H9 (cell line): ENCODE results near the gene REEP1. TPM values are rescaled to one million over a fixed set of nuclear protein-coding genes. Genes with fewer than 3 reads are reported as not detected.

Experiments
- DNase-seq: peaks from one replicate; pipeline ENCODE4 v3.0.0-alpha.2; 2017
- H2AFZ ChIP-seq: one replicate; pipeline ENCODE4 v1.6.1; 2013; ENCODE audit warnings: mild to moderate bottlenecking, low read length, control low read depth, moderate library complexity
- H2AK5ac ChIP-seq: 2 replicates; pipeline ENCODE4 v1.6.1; 2013; ENCODE audit warnings: low read length, control low read depth, mixed read lengths; ENCODE audit not compliant: insufficient read length
- H2BK120ac ChIP-seq: one replicate; pipeline ENCODE4 v1.6.1; 2013; ENCODE audit warnings: low read depth, mild to moderate bottlenecking, low read length, control low read depth, inconsistent platforms; ENCODE audit not compliant: poor library complexity, severe bottlenecking
- H2BK12ac ChIP-seq: 2 replicates; pipeline ENCODE4 v1.6.1; 2013; ENCODE audit warnings: low read length, control low read depth, mixed read lengths, low read depth; ENCODE audit not compliant: insufficient read length
- H2BK15ac ChIP-seq: 2 replicates; pipeline ENCODE4 v1.6.1; 2013; ENCODE audit warnings: low read depth, low read length, control low read depth
- H2BK20ac ChIP-seq: one replicate; pipeline ENCODE4 v1.6.1; 2013; ENCODE audit warnings: low read depth, mild to moderate bottlenecking, low read length, control low read depth, inconsistent platforms; ENCODE audit not compliant: poor library complexity, severe bottlenecking
- H2BK5ac ChIP-seq: 2 replicates; pipeline ENCODE4 v1.6.1; 2013; ENCODE audit warnings: low read length, control low read depth, mixed read lengths; ENCODE audit not compliant: insufficient read length
- H3K14ac ChIP-seq: 2 replicates; pipeline ENCODE4 v1.6.1; 2013; ENCODE audit warnings: low read length, control low read depth; ENCODE audit not compliant: insufficient read depth
- H3K18ac ChIP-seq: 2 replicates; pipeline ENCODE4 v1.6.1; 2013; ENCODE audit warnings: low read depth, mild to moderate bottlenecking, mixed read lengths, low read length, control low read depth; ENCODE audit not compliant: insufficient read length
- H3K23ac ChIP-seq: 2 replicates; pipeline ENCODE4 v1.6.1; 2013; ENCODE audit warnings: low read length, control low read depth, mixed read lengths, low read depth; ENCODE audit not compliant: insufficient read length
- H3K23me2 ChIP-seq: 2 replicates; pipeline ENCODE4 v1.6.1; 2013; ENCODE audit warnings: low read depth, mild to moderate bottlenecking, mixed read lengths, low read length, control low read depth; ENCODE audit not compliant: insufficient read length, poor library complexity, severe bottlenecking
- H3K27ac ChIP-seq: 2 replicates; pipeline ENCODE4 v1.5.1; 2013; ENCODE audit warnings: low read length, control low read depth, mixed read lengths, low read depth; ENCODE audit not compliant: insufficient read length
- H3K27me3 ChIP-seq: 2 replicates; pipeline ENCODE4 v1.6.1; 2013; ENCODE audit warnings: low read length, control low read depth, inconsistent platforms; ENCODE audit not compliant: insufficient read depth
- H3K4ac ChIP-seq: 2 replicates; pipeline ENCODE4 v1.6.1; 2013; ENCODE audit warnings: low read depth, mild to moderate bottlenecking, control low read depth, inconsistent platforms, low read length, moderate library complexity
- H3K4me1 ChIP-seq: 2 replicates; pipeline ENCODE4 v1.6.1; 2013; ENCODE audit warnings: low read length, control low read depth, inconsistent platforms; ENCODE audit not compliant: insufficient read depth
- H3K4me2 ChIP-seq: 2 replicates; pipeline ENCODE4 v1.6.1; 2013; ENCODE audit warnings: low read length, control low read depth, mixed read lengths; ENCODE audit not compliant: insufficient read length, insufficient read depth
- H3K56ac ChIP-seq: 2 replicates; pipeline ENCODE4 v1.6.1; 2013; ENCODE audit warnings: low read depth, mild to moderate bottlenecking, mixed read lengths, low read length, control low read depth; ENCODE audit not compliant: insufficient read length
- H3K79me1 ChIP-seq: 2 replicates; pipeline ENCODE4 v1.6.1; 2013; ENCODE audit warnings: low read depth, mild to moderate bottlenecking, moderate library complexity, low read length, control low read depth, inconsistent platforms; ENCODE audit not compliant: insufficient read depth, poor library complexity, severe bottlenecking
- H3K79me2 ChIP-seq: 2 replicates; pipeline ENCODE4 v1.6.1; 2013; ENCODE audit warnings: low read length, control low read depth, inconsistent platforms; ENCODE audit not compliant: insufficient read depth
- H3K9ac ChIP-seq: 2 replicates; pipeline ENCODE4 v1.6.1; 2013; ENCODE audit warnings: low read length, control low read depth, mixed read lengths; ENCODE audit not compliant: insufficient read length; ENCODE audit errors: extremely low read depth
- H3K9me3 ChIP-seq: one replicate; pipeline ENCODE4 v1.6.1; 2013; ENCODE audit warnings: low read depth, low read length, inconsistent platforms; ENCODE audit not compliant: control insufficient read depth
- H3T11ph ChIP-seq: one replicate; pipeline ENCODE4 v1.6.1; 2013; ENCODE audit warnings: mild to moderate bottlenecking, low read length, control low read depth, inconsistent platforms
- H4K20me1 ChIP-seq: one replicate; pipeline ENCODE4 v1.6.1; 2013; ENCODE audit not compliant: control insufficient read depth, insufficient read length, insufficient read depth
- H4K5ac ChIP-seq: 2 replicates; pipeline ENCODE4 v1.6.1; 2013; ENCODE audit warnings: low read depth, mild to moderate bottlenecking, mixed read lengths, low read length, control low read depth; ENCODE audit not compliant: insufficient read length
- H4K8ac ChIP-seq: replicated peaks from 2 replicates; pipeline ENCODE4 v1.6.1; 2013; ENCODE audit warnings: low read length, control low read depth, mixed read lengths, low read depth; ENCODE audit not compliant: insufficient read length
- H4K91ac ChIP-seq: 2 replicates; pipeline ENCODE4 v1.6.1; 2013; ENCODE audit warnings: low read depth, mild to moderate bottlenecking, moderate library complexity, mixed read lengths, low read length, control low read depth; ENCODE audit not compliant: insufficient read length
- H3K27ac Mint-ChIP-seq, 3 experiments: 2 replicates in 2 of 3; 3 replicates in 1 of 3; pipeline ENCODE4 v1.8.0; 2020 to 2021; ENCODE audit warnings: mixed read lengths in 3 of 3, mild to moderate bottlenecking in 1 of 3, moderate library complexity in 1 of 3
- H3K27me3 Mint-ChIP-seq: 2 replicates; pipeline ENCODE4 v1.8.0; 2021; ENCODE audit warnings: low read depth, mild to moderate bottlenecking, moderate library complexity, mixed read lengths
- H3K36me3 Mint-ChIP-seq, 3 experiments: 2 replicates in 2 of 3; 3 replicates in 1 of 3; pipeline ENCODE4 v1.8.0; 2020 to 2021; ENCODE audit warnings: low read depth in 3 of 3, mixed read lengths in 3 of 3; ENCODE audit not compliant: insufficient read depth in 1 of 3
- H3K4me1 Mint-ChIP-seq, 2 experiments: 2 replicates each; pipeline ENCODE4 v1.8.0; 2020; ENCODE audit warnings: mixed read lengths in 2 of 2
- H3K4me3 Mint-ChIP-seq, 2 experiments: 2 replicates in 1 of 2; 3 replicates in 1 of 2; pipeline ENCODE4 v1.8.0; 2020 to 2021; ENCODE audit warnings: mild to moderate bottlenecking in 2 of 2, mixed read lengths in 2 of 2, moderate library complexity in 1 of 2
- H3K9me3 Mint-ChIP-seq, 2 experiments: 2 replicates in 1 of 2; 3 replicates in 1 of 2; pipeline ENCODE4 v1.8.0; 2020; ENCODE audit warnings: mild to moderate bottlenecking in 2 of 2, mixed read lengths in 2 of 2, moderate library complexity in 1 of 2
- WGBS: extraction: QIAGEN DNeasy Blood & Tissue Kit; methylation state at CpG from one replicate; pipeline ENCODE4 v1.1.7; 2013; ENCODE audit warnings: missing lambda C conversion rate, low lambda C conversion rate, mixed read lengths; ENCODE audit not compliant: insufficient read length; ENCODE audit errors: extremely low coverage; 5-methylcytosine and 5-hydroxymethylcytosine counted together
- total RNA-seq: library from RNA; stranded (reverse); gene quantifications from 2 replicates; pipeline ENCODE4 v1.2.1, GENCODE V29; 2021
- TF ChIP-seq, protein P1 (sequence below): fragments of 200-600 bp; sonication (generic); conservative IDR thresholded peaks from 3 replicates; pipeline ENCODE4 v1.8.0; 2021; ENCODE audit warnings: antibody characterized with exemption, mild to moderate bottlenecking

The REEP1 gene
- total RNA-seq, 1 experiment from 2014 or later, result 1.3 TPM

DNA sequence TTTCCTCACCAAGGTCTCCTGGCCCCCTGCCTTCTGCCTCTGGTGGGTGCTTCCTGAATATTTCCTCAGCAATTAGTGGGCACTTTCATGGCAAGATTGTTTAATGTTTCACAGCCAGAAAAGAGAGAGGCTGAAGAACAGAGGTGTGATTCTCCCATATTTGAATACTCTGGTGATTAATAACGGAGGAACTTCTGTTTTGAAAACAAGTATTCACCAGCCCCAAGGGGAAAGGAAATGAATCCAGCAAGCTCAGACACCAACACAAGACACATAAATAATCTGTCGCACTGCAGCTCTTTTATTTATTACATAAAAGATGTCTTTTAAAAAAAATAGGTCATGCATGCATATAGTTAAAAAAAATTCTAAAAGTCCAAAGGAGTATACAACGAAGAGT, 80.4 kb downstream of the REEP1 start:
- Histone ChIP-seq H3K14ac (no peak overlapping the region), H3K23ac (no peak overlapping the region), H3K27ac (no peak overlapping the region), H3T11ph (no peak overlapping the region), H3K79me2 (no peaks in the 10 kb centered on the region), H3K23me2 (no peaks in the 10 kb centered on the region), H3K4ac (no peak overlapping the region), H4K20me1 (no peaks in the 10 kb centered on the region), H2BK15ac (no peak overlapping the region), H3K4me2 (no peak overlapping the region), H3K4me1 (peaks cover 4% of the 10 kb centered on the region; the same call in 1 of the 2 replicates), H4K5ac (no peak overlapping the region), H2BK12ac (no peak overlapping the region), H2AK5ac (no peak overlapping the region), H2BK120ac (no peak overlapping the region), H3K9ac (no peak overlapping the region), H4K8ac (no peak overlapping the region), H3K9me3 (no peaks in the 10 kb centered on the region), H3K79me1 (no peaks in the 10 kb centered on the region), H2BK20ac (no peak overlapping the region), H4K91ac (no peak overlapping the region), H3K56ac (no peak overlapping the region), H3K27me3 (no peaks in the 10 kb centered on the region), H3K18ac (no peak overlapping the region), H2AFZ (no peak overlapping the region), H2BK5ac (no peak overlapping the region)
- WGBS, result no CpG with 5 or more reads among the region's 3 CpGs
- Mint-ChIP-seq H3K27me3 (no peaks in the 10 kb centered on the region; the same call in 1 of the 2 replicates), H3K4me3 (no peak overlapping the region), H3K27ac (no peak overlapping the region), H3K36me3 (no peaks in the 10 kb centered on the region), H3K4me1 (peaks cover 32 to 36% of the 10 kb centered on the region in 2 experiments), H3K9me3 (no peaks in the 10 kb centered on the region)
- TF ChIP-seq, protein P1, sequence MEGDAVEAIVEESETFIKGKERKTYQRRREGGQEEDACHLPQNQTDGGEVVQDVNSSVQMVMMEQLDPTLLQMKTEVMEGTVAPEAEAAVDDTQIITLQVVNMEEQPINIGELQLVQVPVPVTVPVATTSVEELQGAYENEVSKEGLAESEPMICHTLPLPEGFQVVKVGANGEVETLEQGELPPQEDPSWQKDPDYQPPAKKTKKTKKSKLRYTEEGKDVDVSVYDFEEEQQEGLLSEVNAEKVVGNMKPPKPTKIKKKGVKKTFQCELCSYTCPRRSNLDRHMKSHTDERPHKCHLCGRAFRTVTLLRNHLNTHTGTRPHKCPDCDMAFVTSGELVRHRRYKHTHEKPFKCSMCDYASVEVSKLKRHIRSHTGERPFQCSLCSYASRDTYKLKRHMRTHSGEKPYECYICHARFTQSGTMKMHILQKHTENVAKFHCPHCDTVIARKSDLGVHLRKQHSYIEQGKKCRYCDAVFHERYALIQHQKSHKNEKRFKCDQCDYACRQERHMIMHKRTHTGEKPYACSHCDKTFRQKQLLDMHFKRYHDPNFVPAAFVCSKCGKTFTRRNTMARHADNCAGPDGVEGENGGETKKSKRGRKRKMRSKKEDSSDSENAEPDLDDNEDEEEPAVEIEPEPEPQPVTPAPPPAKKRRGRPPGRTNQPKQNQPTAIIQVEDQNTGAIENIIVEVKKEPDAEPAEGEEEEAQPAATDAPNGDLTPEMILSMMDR, result no peak
- DNase-seq, result no peak
